HK-2 (cell line): ENCODE results near the gene BSPRY.
A peak's percentile ranks its signal among the peaks of the same experiment; 100 is the strongest.
"Not testable (repeated sequence)": the region's sequence is repeated elsewhere in the genome, so short reads cannot be mapped to it uniquely, and the experiment has no call there.

ENCODE experiments used
- DNase-seq: peaks from one replicate; pipeline ENCODE4 v3.0.0-alpha.2; 2018; ENCODE audit not compliant: unreplicated experiment

Gene BSPRY

DNA sequence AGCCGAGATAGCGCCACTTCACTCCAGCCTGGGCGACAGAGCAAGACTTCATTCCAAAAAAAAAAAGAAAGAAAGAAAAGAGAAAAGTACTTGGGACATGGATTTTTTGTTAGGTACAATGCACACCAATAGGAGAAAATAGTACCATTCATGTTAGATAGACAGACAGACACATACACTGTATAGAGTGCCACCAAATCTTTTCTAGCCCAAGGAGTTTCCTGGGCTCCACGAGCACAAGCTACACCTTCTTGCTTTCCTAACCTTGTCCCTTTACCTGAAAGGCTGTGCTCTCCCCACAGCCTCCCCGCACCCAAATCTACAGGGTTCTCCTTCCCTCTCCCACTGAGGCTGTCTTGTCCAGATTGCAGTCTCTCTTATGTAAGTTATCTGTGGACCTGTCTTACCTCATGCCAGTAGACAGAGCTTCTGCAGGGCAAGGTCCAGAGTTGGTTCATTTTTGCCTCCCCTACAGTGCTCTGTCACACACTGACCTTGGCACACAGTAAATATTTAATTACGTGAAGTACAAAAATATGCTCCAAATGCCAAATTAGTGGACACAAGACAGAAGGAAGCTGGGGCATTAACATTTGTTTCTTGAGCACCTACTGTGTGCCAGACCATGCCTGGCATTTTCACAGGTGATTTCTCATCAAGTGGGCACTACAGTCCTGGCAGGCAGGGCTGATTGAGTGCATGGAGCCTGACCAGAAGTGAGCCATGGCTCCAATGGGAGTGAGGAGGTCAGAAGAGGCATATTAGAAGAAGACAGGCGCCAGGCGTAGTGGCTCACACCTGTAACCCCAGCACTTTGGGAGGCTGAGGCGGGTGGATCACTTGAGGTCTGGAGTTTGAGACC is 45.9 kb downstream of the BSPRY start:
- DNase-seq: no peak

GRCh38 chr9:113397203-113397631 is 47.9 kb downstream of the BSPRY start:
- DNase-seq: no peak

GRCh38 chr9:113398796-113399195 is 49.5 kb downstream of the BSPRY start:
- peak; percentile 30 for DNase-seq

DNA sequence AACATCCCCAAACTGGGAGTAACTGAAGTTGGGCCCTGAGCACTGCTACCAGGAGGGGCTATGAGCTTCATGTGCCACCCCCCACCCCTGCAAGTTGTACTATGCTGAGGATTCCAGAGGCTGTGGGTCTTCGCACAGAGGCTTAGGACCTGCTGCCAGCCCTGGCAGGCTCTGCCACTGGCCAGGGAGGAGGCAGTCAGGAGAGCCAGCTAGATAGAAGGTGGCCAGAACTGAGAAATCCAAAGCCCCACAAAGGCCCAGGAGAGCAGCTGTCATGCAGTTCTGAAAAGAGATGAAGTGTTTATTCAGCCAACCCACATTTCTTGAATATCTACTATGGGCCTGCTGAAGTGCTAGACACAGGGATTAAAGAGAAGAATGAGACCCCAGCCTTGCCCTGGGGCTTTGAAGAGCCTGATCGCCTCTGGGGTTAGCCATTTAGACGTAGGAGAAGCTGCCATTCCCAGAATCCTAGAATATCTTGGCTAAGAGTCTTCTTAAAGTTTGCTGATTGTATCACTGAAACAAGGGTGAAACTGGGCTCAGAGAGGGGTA is 50.4 kb downstream of the BSPRY start:
- no peak for DNase-seq

- peak; percentile 99 for DNase-seq
Observed at GRCh38 chr9:113401027-113401792, 51.9 kb downstream of the BSPRY start, which contains the start of gene ALAD. ALAD (minus strand) TSS chr9:113401284; CDS start chr9:113393559, 7,725 bp downstream.

GRCh38 chr9:113403646-113404045 is 54.3 kb downstream of the BSPRY start:
- no peak for DNase-seq

DNA sequence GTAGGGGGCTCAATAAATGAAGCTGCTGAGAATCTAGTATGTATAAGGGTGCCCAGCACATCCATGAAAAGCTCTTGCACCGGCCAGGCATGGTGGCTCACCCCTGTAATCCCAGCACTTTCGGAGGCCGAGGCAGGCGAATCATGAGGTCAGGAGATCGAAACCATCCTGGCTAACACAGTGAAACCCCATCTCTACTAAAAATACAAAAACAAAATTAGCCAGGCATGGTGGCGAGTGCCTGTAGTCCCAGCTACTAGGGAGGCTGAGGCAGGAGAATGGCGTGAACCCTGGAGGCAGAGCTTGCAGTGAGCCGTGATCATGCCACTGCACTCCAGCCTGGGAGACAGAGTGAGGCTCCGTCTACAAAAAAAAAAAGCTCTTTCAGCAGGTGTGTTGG is 57.0 kb downstream of the BSPRY start:
- DNase-seq: not testable (repeated sequence)

DNA sequence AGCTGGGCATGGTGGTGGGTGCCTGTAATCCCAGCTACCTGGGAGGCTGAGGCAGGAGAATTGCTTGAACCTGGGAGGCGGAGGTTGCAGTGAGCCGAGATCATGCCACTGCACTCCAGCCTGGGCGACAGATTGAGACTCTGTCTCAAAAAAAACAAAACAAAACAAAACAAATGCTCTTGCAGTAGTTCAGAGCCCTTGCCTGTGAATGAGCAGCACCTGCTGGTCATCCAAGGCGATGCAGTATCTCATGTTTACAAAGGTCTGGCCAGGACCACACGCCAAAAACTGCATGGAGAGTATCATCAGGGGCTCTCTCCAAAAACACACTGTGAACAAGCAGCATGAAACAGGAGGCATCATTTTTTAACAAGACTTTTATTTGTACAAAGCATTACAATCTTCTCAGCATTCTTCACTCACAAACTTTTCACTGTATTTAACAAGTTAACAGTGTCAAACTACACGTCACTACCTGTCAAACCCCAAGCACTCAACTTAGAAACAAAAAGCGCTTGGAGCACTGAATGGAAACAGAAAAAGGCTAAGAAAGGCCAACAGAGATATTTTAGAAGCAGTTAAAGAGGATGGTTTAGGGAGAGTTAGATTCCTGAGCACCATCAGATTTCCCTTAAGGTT is 57.7 kb downstream of the BSPRY start:
- DNase-seq: peak; percentile 46

DNA sequence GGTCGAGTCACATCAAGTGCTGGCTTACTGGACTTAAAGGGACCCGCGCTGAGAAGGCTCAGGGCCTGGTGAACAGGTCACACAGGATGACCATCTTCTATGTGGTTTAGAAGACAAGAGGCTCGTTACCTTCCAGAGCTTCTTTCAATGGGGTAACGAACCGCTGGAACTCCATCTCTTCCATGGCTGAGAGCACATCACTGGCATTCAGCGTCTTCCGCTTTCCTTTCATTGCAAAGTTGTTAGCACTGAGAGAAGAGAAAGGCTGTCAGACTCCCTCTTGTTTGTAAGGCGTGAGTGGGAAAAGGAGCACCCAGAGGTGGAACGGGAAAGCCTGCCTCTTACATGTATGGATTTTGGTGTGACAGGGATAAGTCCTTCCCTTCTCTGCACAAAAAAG is 60.1 kb downstream of the BSPRY start:
- no peak for DNase-seq

DNA sequence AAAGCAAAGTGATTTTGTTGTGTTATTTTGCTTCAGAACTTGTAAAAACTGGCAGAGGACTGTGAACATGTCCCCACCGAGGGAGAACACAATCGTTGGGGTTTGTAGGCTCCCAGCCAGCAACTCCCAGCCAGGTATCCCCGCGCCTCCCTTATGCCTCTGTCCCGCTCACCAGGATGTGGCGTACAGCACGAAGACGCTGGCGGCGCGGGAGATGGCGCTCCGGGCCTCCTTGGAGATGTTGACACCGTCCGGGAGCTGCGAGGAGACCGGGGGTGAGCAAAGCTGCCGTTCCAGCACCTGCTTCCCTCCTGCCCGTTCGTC is 60.5 kb downstream of the BSPRY start:
- no peak for DNase-seq

DNA sequence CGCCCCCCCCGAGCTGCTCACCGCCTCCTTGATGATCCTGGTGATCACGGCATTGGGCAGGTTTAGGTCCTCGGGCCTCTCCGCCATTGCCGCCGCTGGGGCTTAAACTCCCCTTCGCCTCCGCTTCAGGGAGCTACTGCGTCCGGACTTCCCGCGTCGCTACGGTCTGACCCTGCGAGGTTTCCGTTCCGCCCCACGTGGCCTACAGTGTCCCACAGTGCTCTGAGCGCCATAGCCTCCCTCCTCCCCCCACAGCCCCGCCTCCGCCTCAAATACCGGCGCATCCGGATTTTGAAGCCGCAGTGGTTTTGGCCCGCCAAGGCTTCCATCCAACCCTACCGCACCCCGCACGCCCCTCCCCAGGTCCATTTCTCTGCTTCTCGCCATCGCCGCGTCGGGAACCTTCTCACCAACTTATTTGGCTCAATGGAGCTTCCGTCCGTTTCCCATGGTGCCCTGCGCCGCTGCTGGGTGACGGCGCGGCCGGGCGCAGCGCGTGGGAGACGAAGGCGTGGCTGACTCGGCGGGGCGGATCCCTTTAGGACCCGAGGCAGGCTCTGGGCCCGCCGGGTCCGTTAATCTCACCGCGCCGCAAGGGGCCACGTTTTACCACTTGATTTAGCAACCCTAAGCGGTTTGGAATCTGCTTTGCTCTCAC is 61.0 kb downstream of the BSPRY start, which contains the start of the genes C9orf43 and POLE3:
TSS of gene C9orf43 (plus strand) at position 541 of the 658 bp plus-strand sequence. CDS start 2,747 bp downstream, outside the sequence.
TSS of gene POLE3 (minus strand) at position 469 of the 658 bp plus-strand sequence. CDS start at position 87, 382 bp downstream.
- DNase-seq: peak; percentile 96

- no peak for DNase-seq
Observed at GRCh38 chr9:113416149-113416721, 66.9 kb downstream of the BSPRY start.

DNA sequence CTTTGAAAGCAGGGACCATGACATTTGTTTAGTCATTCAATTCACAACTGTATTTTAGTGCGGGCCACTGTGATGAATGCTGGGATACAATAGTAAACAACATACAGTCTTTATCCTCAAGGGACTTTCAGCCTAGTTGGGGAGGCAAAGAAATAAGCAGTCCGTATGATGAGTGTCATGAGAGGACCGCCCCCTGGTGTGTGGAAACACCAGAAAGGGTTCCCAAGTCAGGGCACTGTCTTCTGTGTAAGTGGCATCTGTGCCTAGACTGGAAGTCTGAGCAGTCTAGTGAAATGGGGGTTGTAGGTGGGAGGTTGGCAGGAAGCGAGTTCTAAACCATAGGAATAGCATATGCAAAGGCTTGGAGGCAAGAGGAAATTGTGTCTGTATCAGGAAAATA is 68.0 kb downstream of the BSPRY start:
- DNase-seq: no peak
